Memory B cell (primary cell): ENCODE measurements around the gene CYP2E1.
"Not testable (repeated sequence)": the region's sequence is repeated elsewhere in the genome, so short reads cannot be mapped to it uniquely, and the experiment has no call there.

Experiments
- ATAC-seq: fragments of 150-1000 bp; cut with Tn5 transposase; 2 replicates; pipeline ENCODE4 v1.10.0; 2021; ENCODE audit warnings: low read depth, mild to moderate bottlenecking, moderate library complexity
- DNase-seq, 2 donors: peaks; one replicate each; pipeline ENCODE4 v3.0.0; 2022; ENCODE audit warnings: low spot score in 2 of 2
- H3K27ac Mint-ChIP-seq: one replicate; pipeline ENCODE4 v1.8.0; 2022; ENCODE audit warnings: mild to moderate bottlenecking, moderate library complexity, mixed read lengths
- H3K27me3 Mint-ChIP-seq: one replicate; pipeline ENCODE4 v1.8.0; 2022; ENCODE audit warnings: mixed read lengths
- H3K36me3 Mint-ChIP-seq: one replicate; pipeline ENCODE4 v1.8.0; 2022; ENCODE audit warnings: mild to moderate bottlenecking, mixed read lengths
- H3K4me1 Mint-ChIP-seq: one replicate; pipeline ENCODE4 v1.8.0; 2022; ENCODE audit warnings: mixed read lengths
- H3K4me3 Mint-ChIP-seq: one replicate; pipeline ENCODE4 v1.8.0; 2022; ENCODE audit warnings: mild to moderate bottlenecking, moderate library complexity, mixed read lengths
- H3K9me3 Mint-ChIP-seq: one replicate; pipeline ENCODE4 v1.8.0; 2022; ENCODE audit warnings: mixed read lengths

The CYP2E1 gene

DNA sequence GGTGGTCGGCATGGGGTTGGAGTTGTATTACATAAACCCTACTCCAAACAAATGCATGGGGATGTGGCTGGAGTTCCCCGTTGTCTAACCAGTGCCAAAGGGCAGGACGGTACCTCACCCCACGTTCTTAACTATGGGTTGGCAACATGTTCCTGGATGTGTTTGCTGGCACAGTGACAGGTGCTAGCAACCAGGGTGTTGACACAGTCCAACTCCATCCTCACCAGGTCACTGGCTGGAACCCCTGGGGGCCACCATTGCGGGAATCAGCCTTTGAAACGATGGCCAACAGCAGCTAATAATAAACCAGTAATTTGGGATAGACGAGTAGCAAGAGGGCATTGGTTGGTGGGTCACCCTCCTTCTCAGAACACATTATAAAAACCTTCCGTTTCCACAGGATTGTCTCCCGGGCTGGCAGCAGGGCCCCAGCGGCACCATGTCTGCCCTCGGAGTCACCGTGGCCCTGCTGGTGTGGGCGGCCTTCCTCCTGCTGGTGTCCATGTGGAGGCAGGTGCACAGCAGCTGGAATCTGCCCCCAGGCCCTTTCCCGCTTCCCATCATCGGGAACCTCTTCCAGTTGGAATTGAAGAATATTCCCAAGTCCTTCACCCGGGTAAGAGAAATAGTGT, at the start of gene CYP2E1:
Gene CYP2E1 (plus strand): TSS at position 407 of the 632 bp plus-strand sequence. CDS start 33 bp downstream, at position 440.
- ATAC-seq (no peak), DNase-seq (no peak)
- peaks cover 4% of the 10 kb centered on the region for H3K9me3 Mint-ChIP-seq
- no peaks in the 10 kb centered on the region for H3K36me3 Mint-ChIP-seq
- no peak within 1 kb of the TSS for H3K4me3 Mint-ChIP-seq
- H3K27me3 Mint-ChIP-seq: peaks cover 30% of the 10 kb centered on the region
- peaks cover 11% of the 10 kb centered on the region for H3K4me1 Mint-ChIP-seq
- no peak within 1 kb of the TSS for H3K27ac Mint-ChIP-seq

- H3K9me3 Mint-ChIP-seq: peaks cover 20% of the 10 kb centered on the region
- peaks cover 17% of the 10 kb centered on the region for H3K36me3 Mint-ChIP-seq
- no peak for DNase-seq
- no peak overlapping the region for H3K4me3 Mint-ChIP-seq
- H3K4me1 Mint-ChIP-seq: no peaks in the 10 kb centered on the region
- H3K27ac Mint-ChIP-seq: no peak overlapping the region
- ATAC-seq: no peak
- peaks cover 2% of the 10 kb centered on the region for H3K27me3 Mint-ChIP-seq
Measured at GRCh38 chr10:133481086-133481643, 46.0 kb upstream of the CYP2E1 start.

DNA sequence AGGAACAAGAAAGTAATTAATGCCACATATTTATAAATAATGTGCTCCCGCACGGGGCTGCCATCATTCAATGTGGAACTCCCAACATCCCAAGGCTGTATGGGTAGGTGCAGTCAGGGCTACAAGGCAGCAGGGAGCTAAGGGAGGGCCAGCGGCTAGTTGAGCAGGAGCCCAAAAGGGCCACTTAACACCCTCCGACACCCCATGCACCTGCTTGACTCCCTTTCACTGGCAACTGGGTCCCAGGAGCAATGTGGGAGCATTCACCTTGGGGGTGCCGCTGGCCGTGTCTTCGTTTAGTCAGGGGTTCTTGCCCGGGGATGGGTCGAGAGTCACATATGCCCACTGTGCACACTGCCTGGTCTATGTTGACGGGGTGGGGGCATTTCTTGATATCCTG, 45.5 kb upstream of the CYP2E1 start:
- Mint-ChIP-seq H3K36me3 (peaks cover 18% of the 10 kb centered on the region), H3K4me1 (no peaks in the 10 kb centered on the region), H3K9me3 (peaks cover 22% of the 10 kb centered on the region), H3K27ac (no peak overlapping the region), H3K4me3 (no peak overlapping the region), H3K27me3 (peaks cover 2% of the 10 kb centered on the region)
- DNase-seq (no peak), ATAC-seq (no peak)

- no peak overlapping the region for H3K4me3 Mint-ChIP-seq
- DNase-seq: no peak
- H3K4me1 Mint-ChIP-seq: no peaks in the 10 kb centered on the region
- peaks cover 2% of the 10 kb centered on the region for H3K27me3 Mint-ChIP-seq
- H3K9me3 Mint-ChIP-seq: peaks cover 31% of the 10 kb centered on the region
- peaks cover 22% of the 10 kb centered on the region for H3K36me3 Mint-ChIP-seq
- no peak for ATAC-seq
- no peak overlapping the region for H3K27ac Mint-ChIP-seq
Measured at GRCh38 chr10:133484818-133485217, 42.3 kb upstream of the CYP2E1 start.

DNA sequence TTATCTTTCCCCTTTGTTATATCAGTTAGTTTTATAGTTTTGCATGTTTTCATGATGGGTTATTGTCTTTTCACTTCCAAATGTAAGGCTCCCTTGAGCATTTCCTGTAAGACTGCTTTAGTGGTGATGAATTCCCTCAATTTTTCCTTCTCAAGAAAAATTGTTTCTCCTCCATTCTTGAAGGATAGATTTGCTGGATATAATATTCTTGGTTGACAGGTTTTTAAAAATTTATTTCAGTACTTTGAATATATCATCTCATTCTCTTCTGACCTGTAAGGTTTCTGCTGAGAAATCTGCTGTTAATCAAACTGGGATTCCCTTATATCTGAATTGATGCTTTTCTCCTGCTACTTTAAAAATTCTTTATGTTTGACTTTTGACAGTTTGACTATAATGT, 40.1 kb upstream of the CYP2E1 start:
- H3K9me3 Mint-ChIP-seq: peaks cover 32% of the 10 kb centered on the region
- H3K27ac Mint-ChIP-seq: no peak overlapping the region
- H3K36me3 Mint-ChIP-seq: peaks cover 22% of the 10 kb centered on the region
- ATAC-seq (no peak), DNase-seq (no peak)
- peaks cover 2% of the 10 kb centered on the region for H3K27me3 Mint-ChIP-seq
- H3K4me1 Mint-ChIP-seq: no peaks in the 10 kb centered on the region
- H3K4me3 Mint-ChIP-seq: no peak overlapping the region

GRCh38 chr10:133488354-133488753, 38.8 kb upstream of the CYP2E1 start:
- no peak overlapping the region for H3K27ac Mint-ChIP-seq
- no peaks in the 10 kb centered on the region for H3K4me1 Mint-ChIP-seq
- DNase-seq (no peak), ATAC-seq (no peak)
- peaks cover 27% of the 10 kb centered on the region for H3K9me3 Mint-ChIP-seq
- H3K36me3 Mint-ChIP-seq: peaks cover 16% of the 10 kb centered on the region
- H3K27me3 Mint-ChIP-seq: no peaks in the 10 kb centered on the region
- no peak overlapping the region for H3K4me3 Mint-ChIP-seq

- H3K27ac Mint-ChIP-seq: no peak overlapping the region
- H3K9me3 Mint-ChIP-seq: peaks cover 22% of the 10 kb centered on the region
- DNase-seq: no peak
- no peaks in the 10 kb centered on the region for H3K4me1 Mint-ChIP-seq
- no peaks in the 10 kb centered on the region for H3K27me3 Mint-ChIP-seq
- no peak for ATAC-seq
- H3K36me3 Mint-ChIP-seq: peaks cover 14% of the 10 kb centered on the region
- no peak overlapping the region for H3K4me3 Mint-ChIP-seq
Measured at GRCh38 chr10:133489816-133490588, 37.2 kb upstream of the CYP2E1 start.

GRCh38 chr10:133493562-133493961, 33.6 kb upstream of the CYP2E1 start:
- H3K9me3 Mint-ChIP-seq: peaks cover 12% of the 10 kb centered on the region
- H3K27ac Mint-ChIP-seq, H3K27me3 Mint-ChIP-seq, H3K4me1 Mint-ChIP-seq, DNase-seq, H3K4me3 Mint-ChIP-seq, H3K36me3 Mint-ChIP-seq: not testable (repeated sequence)
- ATAC-seq: peak; percentile 45

DNA sequence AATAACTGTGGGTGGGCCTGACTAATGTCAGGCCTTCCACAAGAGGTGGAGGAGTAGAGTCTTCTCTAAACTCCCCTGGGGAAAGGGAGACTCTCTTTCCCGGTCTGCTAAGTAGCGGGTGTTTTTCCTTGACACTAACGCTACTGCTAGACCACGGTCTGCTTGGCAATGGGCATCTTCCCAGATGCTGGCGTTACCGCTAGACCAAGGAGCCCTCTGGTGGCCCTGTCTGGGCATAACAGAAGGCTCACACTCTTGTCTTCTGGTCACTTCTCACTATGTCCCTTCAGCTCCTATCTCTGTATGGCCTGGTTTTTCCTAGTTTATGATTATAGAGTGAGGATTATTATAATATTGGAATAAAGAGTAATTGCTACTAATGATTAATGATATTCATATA, 29.8 kb upstream of the CYP2E1 start:
- H3K4me3 Mint-ChIP-seq, DNase-seq, H3K27me3 Mint-ChIP-seq, H3K36me3 Mint-ChIP-seq, ATAC-seq, H3K27ac Mint-ChIP-seq, H3K4me1 Mint-ChIP-seq: not testable (repeated sequence)
- H3K9me3 Mint-ChIP-seq: peaks cover 12% of the 10 kb centered on the region

- H3K4me1 Mint-ChIP-seq, H3K27me3 Mint-ChIP-seq, DNase-seq, H3K4me3 Mint-ChIP-seq, ATAC-seq, H3K9me3 Mint-ChIP-seq, H3K27ac Mint-ChIP-seq: not testable (repeated sequence)
- peaks cover 10% of the 10 kb centered on the region for H3K36me3 Mint-ChIP-seq
Measured at GRCh38 chr10:133499176-133499575, 28.0 kb upstream of the CYP2E1 start.

- DNase-seq, ATAC-seq, H3K27me3 Mint-ChIP-seq, H3K4me1 Mint-ChIP-seq, H3K9me3 Mint-ChIP-seq, H3K4me3 Mint-ChIP-seq, H3K27ac Mint-ChIP-seq: not testable (repeated sequence)
- peaks cover 12% of the 10 kb centered on the region for H3K36me3 Mint-ChIP-seq
Measured at GRCh38 chr10:133500897-133501296, 26.3 kb upstream of the CYP2E1 start.

DNA sequence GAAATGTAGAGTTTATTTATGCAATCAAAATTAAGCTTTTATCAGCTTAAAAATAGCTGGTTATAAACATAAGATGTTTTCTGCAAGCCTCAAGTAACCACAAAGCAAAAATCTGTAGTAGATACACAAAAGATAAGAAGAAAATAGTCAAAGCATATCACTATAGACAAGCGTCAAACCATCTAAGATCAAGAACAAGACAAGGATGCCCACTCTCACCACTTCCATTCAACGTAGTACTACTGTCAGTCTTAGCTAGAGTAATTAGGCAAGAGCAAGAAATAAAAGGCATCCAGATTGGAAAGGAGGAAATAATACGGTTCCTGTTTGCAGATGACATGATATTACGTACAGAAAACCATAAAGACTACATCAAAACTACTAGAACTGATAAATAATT, 17.5 kb upstream of the CYP2E1 start:
- DNase-seq (no peak), ATAC-seq (no peak)
- H3K27ac Mint-ChIP-seq: no peak overlapping the region
- H3K4me1 Mint-ChIP-seq: no peaks in the 10 kb centered on the region
- H3K36me3 Mint-ChIP-seq: peaks cover 13% of the 10 kb centered on the region
- no peak overlapping the region for H3K4me3 Mint-ChIP-seq
- peaks cover 11% of the 10 kb centered on the region for H3K27me3 Mint-ChIP-seq
- peaks cover 11% of the 10 kb centered on the region for H3K9me3 Mint-ChIP-seq

GRCh38 chr10:133511408-133511807, 15.8 kb upstream of the CYP2E1 start:
- H3K9me3 Mint-ChIP-seq: peaks cover 11% of the 10 kb centered on the region
- H3K27ac Mint-ChIP-seq: no peak overlapping the region
- H3K36me3 Mint-ChIP-seq: peaks cover 11% of the 10 kb centered on the region
- DNase-seq: no peak
- ATAC-seq: no peak
- H3K4me1 Mint-ChIP-seq: no peaks in the 10 kb centered on the region
- H3K4me3 Mint-ChIP-seq: no peak overlapping the region
- H3K27me3 Mint-ChIP-seq: peaks cover 13% of the 10 kb centered on the region

DNA sequence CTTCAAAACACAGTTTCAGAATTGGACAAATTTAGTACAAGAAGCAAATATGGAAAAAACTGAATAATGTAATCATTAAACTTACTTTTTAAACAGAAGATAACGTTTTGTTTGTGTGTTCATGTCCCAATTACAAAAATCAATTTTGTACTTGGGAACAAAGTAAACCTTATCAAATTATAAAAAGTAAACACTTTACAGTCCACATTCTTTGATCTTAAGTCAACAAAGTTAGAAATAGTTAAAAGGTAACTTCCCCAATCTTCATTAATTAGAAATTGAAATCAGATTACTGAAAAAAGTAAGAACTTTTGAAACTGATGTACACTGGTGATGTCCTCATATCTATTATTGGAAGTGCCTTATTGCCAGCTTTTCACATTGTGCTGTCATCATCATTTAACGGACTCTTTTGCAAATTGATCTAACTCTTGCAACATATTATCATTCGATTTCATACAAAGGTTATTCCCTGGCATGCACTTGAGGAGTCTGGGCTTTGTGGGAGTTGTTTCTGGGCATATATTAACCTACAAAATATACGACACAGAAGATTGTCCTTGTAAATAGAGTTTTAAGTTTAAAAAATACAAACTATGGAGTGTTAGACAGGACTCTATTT, 15.1 kb upstream of the CYP2E1 start:
- DNase-seq (no peak), ATAC-seq (no peak)
- H3K36me3 Mint-ChIP-seq: peaks cover 11% of the 10 kb centered on the region
- no peak overlapping the region for H3K27ac Mint-ChIP-seq
- H3K4me1 Mint-ChIP-seq: no peaks in the 10 kb centered on the region
- peaks cover 11% of the 10 kb centered on the region for H3K9me3 Mint-ChIP-seq
- no peak overlapping the region for H3K4me3 Mint-ChIP-seq
- H3K27me3 Mint-ChIP-seq: peaks cover 13% of the 10 kb centered on the region
